ENCODE data around the gene CYB561. TPM values are rescaled to one million over a fixed set of nuclear protein-coding genes. Genes with fewer than 3 reads are reported as not detected.

Gene CYB561
- total RNA-seq, 4 donors from 2014 or later, result 2.2 to 6.5 (median 3.9) TPM

- Histone ChIP-seq H3K27me3 (peaks cover 0 to 3% (median 0%) of the 10 kb centered on the region in 3 donors), H3K36me3 (no peaks in the 10 kb centered on the region), H3K4me1 (no peaks in the 10 kb centered on the region), H3K9me3 (no peaks in the 10 kb centered on the region), H3K4me3 (no peak overlapping the region), H3K27ac (no peak overlapping the region)
- no peak for TF ChIP-seq CTCF (IDR thresholded peaks at IDR 0.05 in 4 of 5, conservative IDR thresholded peaks at IDR 0.05 in 1 of 5)
- no peak for TF ChIP-seq POLR2A (IDR thresholded peaks at IDR 0.05)
- ATAC-seq, result no peak
- DNase-seq, result no peak
- intact Hi-C loops (cut with DNase I; ENCODE audit: low total_unique reads) (no loop called here), in situ Hi-C loops (cut with MboI; ENCODE audit: low sequenced_read_pairs in 4 of 4) (loop anchor here in 1 of 4 donors (25.0 kb wide), 1 partner anchor 102 kb away; no protein-coding TSS in a partner anchor)
Measured at GRCh38 chr17:63464691-63465236, 18.7 kb upstream of the CYB561 start.

- TF ChIP-seq POLR2A (IDR thresholded peaks at IDR 0.05) (no peak), CTCF (IDR thresholded peaks at IDR 0.05 in 4 of 5, conservative IDR thresholded peaks at IDR 0.05 in 1 of 5) (no peak)
- intact Hi-C loops (cut with DNase I; ENCODE audit: low total_unique reads) (no loop called here), in situ Hi-C loops (cut with MboI; ENCODE audit: low sequenced_read_pairs in 4 of 4) (loop anchor here in 1 of 4 donors (25.0 kb wide), 1 partner anchor 101 kb away; no protein-coding TSS in a partner anchor)
- DNase-seq, result no peak
- Histone ChIP-seq H3K9me3 (no peaks in the 10 kb centered on the region), H3K4me1 (no peaks in the 10 kb centered on the region), H3K36me3 (no peaks in the 10 kb centered on the region), H3K27me3 (peaks cover 0 to 3% (median 0%) of the 10 kb centered on the region in 3 donors), H3K4me3 (no peak overlapping the region), H3K27ac (no peak overlapping the region)
- no peak for ATAC-seq
Measured at GRCh38 chr17:63463771-63464170, 17.7 kb upstream of the CYB561 start.

- no peak for ATAC-seq
- no peak overlapping the region for H3K4me3 ChIP-seq
- H3K27me3 ChIP-seq, result peaks cover 0 to 3% (median 0%) of the 10 kb centered on the region in 3 donors
- TF ChIP-seq POLR2A (IDR thresholded peaks at IDR 0.05) (no peak), CTCF (IDR thresholded peaks at IDR 0.05 in 4 of 5, conservative IDR thresholded peaks at IDR 0.05 in 1 of 5) (no peak)
- no peak for DNase-seq
- in situ Hi-C loops (cut with MboI; ENCODE audit: low sequenced_read_pairs in 4 of 4), result loop anchor here in 1 of 4 donors (25.0 kb wide), 1 partner anchor 98 kb away; no protein-coding TSS in a partner anchor
- H3K36me3 ChIP-seq, result no peaks in the 10 kb centered on the region
- H3K27ac ChIP-seq, result no peak overlapping the region
- no peaks in the 10 kb centered on the region for H3K9me3 ChIP-seq
- intact Hi-C loops (cut with DNase I; ENCODE audit: low total_unique reads), result no loop called here
- no peaks in the 10 kb centered on the region for H3K4me1 ChIP-seq
Measured at GRCh38 chr17:63460018-63460417, 13.9 kb upstream of the CYB561 start.

GRCh38 chr17:63458478-63458877 lies 12.4 kb upstream of the CYB561 start:
- intact Hi-C loops (cut with DNase I; ENCODE audit: low total_unique reads), result no loop called here
- Histone ChIP-seq H3K36me3 (no peaks in the 10 kb centered on the region), H3K4me1 (no peaks in the 10 kb centered on the region), H3K27ac (no peak overlapping the region), H3K4me3 (no peak overlapping the region), H3K9me3 (no peaks in the 10 kb centered on the region), H3K27me3 (no peaks in the 10 kb centered on the region)
- no peak for DNase-seq
- ATAC-seq, result no peak
- TF ChIP-seq POLR2A (IDR thresholded peaks at IDR 0.05) (no peak), CTCF (IDR thresholded peaks at IDR 0.05 in 4 of 5, conservative IDR thresholded peaks at IDR 0.05 in 1 of 5) (no peak)
- in situ Hi-C loops (cut with MboI; ENCODE audit: low sequenced_read_pairs in 4 of 4), result loop anchor here in 1 of 4 donors (25.0 kb wide), 1 partner anchor 96 kb away; no protein-coding TSS in a partner anchor
